HCT116 (cell line): ENCODE data around the gene ACP7. TPM values are rescaled to one million over a fixed set of nuclear protein-coding genes. Genes with fewer than 3 reads are reported as not detected.

Experiments used
- ATAC-seq: fragments of 200-7000 bp; cut with Tn5 transposase; 2 replicates; pipeline ENCODE4 v1.9.1; 2020; ENCODE audit warnings: mild to moderate bottlenecking, moderate library complexity
- BruUV-seq: library from RNA; stranded (reverse); fragments of 400-500 nt; replicated peaks from 2 replicates; lab custom pipeline; 2021; lab: Mats Ljungman, UMichigan
- CTCF ChIA-PET: fragments of 300-600 bp; sonication (Branson Sonifier 250); formaldehyde crosslinking; loops from one replicate; lab custom pipeline; 2021; ENCODE audit warnings: antibody characterized with exemption; lab: Charles Lee
- POLR2A ChIA-PET: fragments of 300-600, 350-600 bp; sonication (Branson Sonifier 250); formaldehyde crosslinking; loops from one replicate; lab custom pipeline; 2021; ENCODE audit warnings: antibody characterized with exemption; lab: Charles Lee
- RAD21 ChIA-PET, 2 experiments: fragments of 300-600 bp; sonication (Branson Sonifier 250); formaldehyde crosslinking; loops; one replicate each; lab custom pipeline; 2023; ENCODE audit warnings: low total read pairs in 2 of 2; ENCODE audit not compliant: uncharacterized antibody in 2 of 2, unreplicated experiment in 2 of 2, low non-redundant PET in 1 of 2; lab: Charles Lee
- DNase-seq: peaks from one replicate; pipeline ENCODE4 v3.0.0-alpha.2; 2010; ENCODE audit warnings: low read depth, low spot score
- H2AFZ ChIP-seq: fragments of 200-600 bp; shearing (Covaris generic), sonication (generic); 2 replicates; pipeline ENCODE4 v1.6.1; 2017; ENCODE audit warnings: low read depth, mixed run types, mixed read lengths, antibody characterized with exemption, low read length; ENCODE audit not compliant: poor library complexity, severe bottlenecking
- H3K27ac ChIP-seq: 2 replicates; pipeline ENCODE4 v1.5.1; 2012; ENCODE audit warnings: low read depth, low read length
- H3K27me3 ChIP-seq: fragments of 200-600 bp; sonication (generic); 2 replicates; pipeline ENCODE4 v1.6.1; 2016; ENCODE audit warnings: mixed run types, low read length, mixed read lengths; ENCODE audit not compliant: insufficient read depth
- H3K36me3 ChIP-seq, 2 experiments: fragments of 200-500 bp in 1 of 2; fragments of 200-600 bp in 1 of 2; sonication (Bioruptor generic) in 1 of 2; sonication (generic) in 1 of 2; 2 replicates each; pipeline versions ENCODE4 v1.5.1 to v1.6.1; 2014 to 2016; ENCODE audit warnings: low read length in 2 of 2, inconsistent platforms in 1 of 2, mixed read lengths in 1 of 2, mixed run types in 1 of 2; ENCODE audit not compliant: insufficient read depth in 2 of 2, control insufficient read depth in 1 of 2
- H3K4me1 ChIP-seq, 2 experiments: fragments of 200-600 bp in 1 of 2; sonication (generic) in 1 of 2; 2 replicates each; pipeline versions ENCODE4 v1.5.1 to v1.6.1; 2012 to 2017; ENCODE audit warnings: low read length in 2 of 2, inconsistent platforms in 1 of 2, mild to moderate bottlenecking in 1 of 2, mixed read lengths in 1 of 2, mixed run types in 1 of 2, moderate library complexity in 1 of 2; ENCODE audit not compliant: insufficient read depth in 2 of 2, control insufficient read depth in 1 of 2
- H3K4me2 ChIP-seq: fragments of 200-600 bp; sonication (generic); 2 replicates; pipeline ENCODE4 v1.6.1; 2017; ENCODE audit warnings: mixed run types, low read length, mixed read lengths
- H3K4me3 ChIP-seq, 2 experiments: fragments of 200-600 bp in 1 of 2; sonication (generic) in 1 of 2; replicated peaks in 1 of 2; 2 replicates each; pipeline ENCODE4 v1.5.1; 2011 to 2016; ENCODE audit warnings: low read length in 2 of 2, control low read depth in 1 of 2, low read depth in 1 of 2, mild to moderate bottlenecking in 1 of 2, mixed read lengths in 1 of 2, mixed run types in 1 of 2
- H3K79me2 ChIP-seq: fragments of 200-600 bp; sonication (generic); 2 replicates; pipeline ENCODE4 v1.6.1; 2017; ENCODE audit warnings: mild to moderate bottlenecking, mixed run types, low read length, moderate library complexity, mixed read lengths; ENCODE audit not compliant: insufficient read depth
- H3K9ac ChIP-seq: fragments of 200-600 bp; sonication (generic); 2 replicates; pipeline ENCODE4 v1.6.1; 2016; ENCODE audit warnings: low read length, mixed read lengths
- H3K9me2 ChIP-seq: fragments of 200-600 bp; sonication (generic), shearing (Covaris generic); 2 replicates; pipeline ENCODE4 v1.6.1; 2017; ENCODE audit warnings: mixed run types, mild to moderate bottlenecking, moderate library complexity; ENCODE audit not compliant: insufficient read depth
- H3K9me3 ChIP-seq, 2 experiments: fragments of 200-500 bp in 1 of 2; fragments of 200-600 bp in 1 of 2; sonication (Bioruptor generic) in 1 of 2; sonication (generic) in 1 of 2; 2 replicates each; pipeline ENCODE4 v1.6.1; 2014 to 2017; ENCODE audit warnings: low read length in 2 of 2, mixed read lengths in 2 of 2, inconsistent platforms in 1 of 2, low read depth in 1 of 2, mild to moderate bottlenecking in 1 of 2, mixed run types in 1 of 2, moderate library complexity in 1 of 2; ENCODE audit not compliant: control insufficient read depth in 1 of 2, insufficient read depth in 1 of 2
- H4K20me1 ChIP-seq: fragments of 200-600 bp; sonication (generic), shearing (Covaris generic); 2 replicates; pipeline ENCODE4 v1.6.1; 2017; ENCODE audit warnings: mixed run types, mild to moderate bottlenecking, moderate library complexity; ENCODE audit not compliant: insufficient read depth
- CBX3 ChIP-seq: IDR thresholded peaks from 2 replicates; pipeline ENCODE4 v1.6.1; 2012; ENCODE audit warnings: low read depth
- CEBPB ChIP-seq: IDR thresholded peaks from 2 replicates; pipeline ENCODE4 v1.6.1; 2012; ENCODE audit warnings: low read depth
- CTCF ChIP-seq, 3 experiments: fragments of 200-600 bp in 1 of 3; sonication (generic) in 1 of 3; IDR thresholded peaks in 2 of 3; conservative IDR thresholded peaks in 1 of 3; 2 replicates each; pipeline ENCODE4 v1.5.1; 2012 to 2017; ENCODE audit warnings: low read depth in 2 of 3, low read length in 2 of 3, antibody characterized with exemption in 1 of 3, borderline replicate concordance in 1 of 3, control low read depth in 1 of 3, mild to moderate bottlenecking in 1 of 3, mixed read lengths in 1 of 3, mixed run types in 1 of 3, moderate library complexity in 1 of 3; ENCODE audit not compliant: insufficient read depth in 1 of 3
- EGR1 ChIP-seq: IDR thresholded peaks from 2 replicates; pipeline ENCODE4 v1.6.1; 2012; ENCODE audit warnings: low read depth
- ELF1 ChIP-seq: IDR thresholded peaks from 2 replicates; pipeline ENCODE4 v1.6.1; 2012; ENCODE audit warnings: low read depth, borderline replicate concordance
- EZH2 ChIP-seq: fragments of 200-600 bp; sonication (generic); IDR thresholded peaks from 2 replicates; pipeline ENCODE4 v1.6.1; 2017; ENCODE audit warnings: antibody characterized with exemption, mixed run types
- EZH2phosphoT487 ChIP-seq: fragments of 200-600 bp; IDR thresholded peaks from 2 replicates; pipeline ENCODE4 v1.6.1; 2018; ENCODE audit warnings: antibody characterized with exemption, borderline replicate concordance
- FOSL1 ChIP-seq: IDR thresholded peaks from 2 replicates; pipeline ENCODE4 v1.6.1; 2012; ENCODE audit warnings: low read depth
- JUND ChIP-seq: IDR thresholded peaks from 2 replicates; pipeline ENCODE4 v1.6.1; 2012
- POLR2A ChIP-seq: IDR thresholded peaks from 2 replicates; pipeline ENCODE4 v1.7.0; 2011; ENCODE audit warnings: borderline replicate concordance; ENCODE audit not compliant: insufficient read depth, insufficient read length; ENCODE audit errors: extremely low read depth
- POLR2AphosphoS5 ChIP-seq: IDR thresholded peaks from 2 replicates; pipeline ENCODE4 v1.6.1; 2011; ENCODE audit warnings: mild to moderate bottlenecking, low read depth, low read length, moderate library complexity
- RAD21 ChIP-seq: IDR thresholded peaks from 2 replicates; pipeline ENCODE4 v1.6.1; 2012; ENCODE audit warnings: low read depth, mild to moderate bottlenecking
- SP1 ChIP-seq: IDR thresholded peaks from 2 replicates; pipeline ENCODE4 v1.6.1; 2012; ENCODE audit warnings: low read depth
- SRF ChIP-seq: IDR thresholded peaks from 2 replicates; pipeline ENCODE4 v1.6.1; 2012; ENCODE audit warnings: low read depth
- TCF7L2 ChIP-seq: IDR thresholded peaks from 2 replicates; pipeline ENCODE4 v1.7.0; 2011; ENCODE audit warnings: borderline replicate concordance, inconsistent platforms; ENCODE audit not compliant: insufficient read depth, insufficient read length; ENCODE audit errors: extremely low read depth
- ZBTB33 ChIP-seq: IDR thresholded peaks from 2 replicates; pipeline ENCODE4 v1.6.1; 2011; ENCODE audit warnings: mild to moderate bottlenecking, low read length, moderate library complexity; ENCODE audit not compliant: insufficient replicate concordance; ENCODE audit errors: extremely low read depth
- ZFX ChIP-seq: fragments of 450-650 bp; IDR thresholded peaks from 2 replicates; pipeline ENCODE4 v1.6.1; 2017
- ZNF274 ChIP-seq: fragments of 200-500 bp; sonication (Bioruptor generic); IDR thresholded peaks from 2 replicates; pipeline ENCODE4 v1.6.1; 2014; ENCODE audit warnings: mild to moderate bottlenecking, low read depth, low read length, inconsistent platforms
- intact Hi-C: fragments of 100-400 bp; cut with micrococcal nuclease; formaldehyde crosslinking; loops from 2 replicates; pipeline ENCODE4 v1.10.0; 2022
- total RNA-seq: library from RNA; stranded (reverse); gene quantifications from one replicate; pipeline ENCODE4 v1.2.1, GENCODE V29; 2021; ENCODE audit not compliant: unreplicated experiment
- TF ChIP-seq, protein P1 (sequence below): IDR thresholded peaks from 2 replicates; pipeline ENCODE4 v1.6.1; 2012
- TF ChIP-seq, protein P2 (sequence below): IDR thresholded peaks from 2 replicates; pipeline ENCODE4 v1.6.1; 2012

ACP7 gene
- total RNA-seq, 1 experiment from 2014 or later, result 4.7 TPM

GRCh38 chr19:39077323-39077722 is 6.8 kb upstream of the ACP7 start:
- H3K4me3 ChIP-seq, result no peak overlapping the region
- ChIA-PET RAD21 (no interaction called here), POLR2A (no interaction called here), CTCF (no interaction called here)
- H3K36me3 ChIP-seq, result no peaks in the 10 kb centered on the region
- intact Hi-C loops, result no loop called here
- peak overlapping the region; percentile 15; the same call in 1 of the 2 replicates for H3K9ac ChIP-seq
- H3K9me3 ChIP-seq, result no peaks in the 10 kb centered on the region
- H3K79me2 ChIP-seq, result peaks cover 8% of the 10 kb centered on the region; the same call in 1 of the 2 replicates
- BruUV-seq, result no TSS peak
- H3K9me2 ChIP-seq, result no peaks in the 10 kb centered on the region
- H3K27ac ChIP-seq, result no peak overlapping the region
- no peak for ATAC-seq
- no peak overlapping the region for H3K4me2 ChIP-seq
- TF ChIP-seq JUND (no peak), POLR2A (no peak), ELF1 (no peak), SP1 (no peak), POLR2AphosphoS5 (no peak), ZFX (no peak), ZNF274 (no peak), EZH2 (no peak), EGR1 (no peak), CTCF (IDR thresholded peaks at IDR 0.05 in 2 of 3, conservative IDR thresholded peaks at IDR 0.05 in 1 of 3; ENCODE audit: borderline replicate concordance in 1 of 3, insufficient read depth in 1 of 3, low read depth in 2 of 3, low read length in 2 of 3) (no peak), RAD21 (no peak), EZH2phosphoT487 (no peak), FOSL1 (no peak), CBX3 (no peak), ZBTB33 (no peak), CEBPB (no peak), SRF (no peak), TCF7L2 (no peak)
- TF ChIP-seq, protein P1, sequence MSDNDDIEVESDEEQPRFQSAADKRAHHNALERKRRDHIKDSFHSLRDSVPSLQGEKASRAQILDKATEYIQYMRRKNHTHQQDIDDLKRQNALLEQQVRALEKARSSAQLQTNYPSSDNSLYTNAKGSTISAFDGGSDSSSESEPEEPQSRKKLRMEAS, result no peak
- TF ChIP-seq, protein P2, sequence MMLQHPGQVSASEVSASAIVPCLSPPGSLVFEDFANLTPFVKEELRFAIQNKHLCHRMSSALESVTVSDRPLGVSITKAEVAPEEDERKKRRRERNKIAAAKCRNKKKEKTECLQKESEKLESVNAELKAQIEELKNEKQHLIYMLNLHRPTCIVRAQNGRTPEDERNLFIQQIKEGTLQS, result no peak
- no peaks in the 10 kb centered on the region for H3K27me3 ChIP-seq
- no peak overlapping the region for H2AFZ ChIP-seq
- H3K4me1 ChIP-seq, result peaks cover 67 to 95% of the 10 kb centered on the region in 2 experiments
- H4K20me1 ChIP-seq, result no peaks in the 10 kb centered on the region
- DNase-seq, result no peak
